Measurements from ENCODE around the gene RNF217.

Gene RNF217

GRCh38 chr6:124989136-124989983 is 27.1 kb downstream of the RNF217 start:
- Histone ChIP-seq H2AFZ (ENCODE audit: insufficient read depth, low read length, poor library complexity) (no peak overlapping the region), H3K9ac (ENCODE audit: low read length) (no peak overlapping the region), H3K4me3 (ENCODE audit: low read depth, low read length) (no peak overlapping the region), H2BK5ac (ENCODE audit: low read depth, low read length, poor library complexity) (no peak overlapping the region), H2BK120ac (ENCODE audit: insufficient read depth, low read length, poor library complexity) (no peak overlapping the region), H3K79me1 (ENCODE audit: low read length) (no peaks in the 10 kb centered on the region), H4K8ac (ENCODE audit: low read depth, low read length) (no peak overlapping the region), H3K14ac (ENCODE audit: low read length) (no peak overlapping the region), H4K91ac (ENCODE audit: low read depth, low read length) (no peak overlapping the region), H3K27ac (ENCODE audit: low read depth, low read length) (no peak overlapping the region), H3K23ac (ENCODE audit: low read length) (no peak overlapping the region), H3K18ac (ENCODE audit: low read length) (no peak overlapping the region), H3K79me2 (ENCODE audit: control insufficient read depth, insufficient read depth, low read length, poor library complexity) (no peaks in the 10 kb centered on the region), H2BK12ac (ENCODE audit: low read length) (no peak overlapping the region), H4K12ac (ENCODE audit: low read depth, low read length) (no peak overlapping the region), H3K27me3 (ENCODE audit: insufficient read depth, low read length) (no peaks in the 10 kb centered on the region), H3K4me2 (ENCODE audit: low read length) (no peak overlapping the region), H2AK5ac (ENCODE audit: low read length) (no peak overlapping the region), H3K4me1 (ENCODE audit: control insufficient read depth in 1 of 2, insufficient read depth in 2 of 2, low read length in 2 of 2) (no peaks in the 10 kb centered on the region), H3K4ac (ENCODE audit: low read depth, low read length) (no peak overlapping the region), H3K36me3 (ENCODE audit: control insufficient read depth in 1 of 2, insufficient read depth in 2 of 2, low read length in 2 of 2) (peaks cover 2% of the 10 kb centered on the region in 2 experiments), H3K9me3 (ENCODE audit: insufficient read depth, low read depth, low read length) (no peaks in the 10 kb centered on the region)
- no CpG with 5 or more reads among the region's 5 CpGs for WGBS (ENCODE audit: extremely low coverage, insufficient coverage, insufficient read length)
- DNase-seq = no peak

- H3K14ac ChIP-seq (ENCODE audit: low read length) = no peak overlapping the region
- H3K4ac ChIP-seq (ENCODE audit: low read depth, low read length) = peak overlapping the region; percentile 24
- no peaks in the 10 kb centered on the region for H3K9me3 ChIP-seq (ENCODE audit: insufficient read depth, low read depth, low read length)
- no peak overlapping the region for H3K23ac ChIP-seq (ENCODE audit: low read length)
- no peak overlapping the region for H2BK5ac ChIP-seq (ENCODE audit: low read depth, low read length, poor library complexity)
- no peak overlapping the region for H4K91ac ChIP-seq (ENCODE audit: low read depth, low read length)
- H3K36me3 ChIP-seq (ENCODE audit: control insufficient read depth in 1 of 2, insufficient read depth in 2 of 2, low read length in 2 of 2) = peaks cover 2% of the 10 kb centered on the region in 2 experiments
- no peak overlapping the region for H3K4me2 ChIP-seq (ENCODE audit: low read length)
- H3K79me2 ChIP-seq (ENCODE audit: control insufficient read depth, insufficient read depth, low read length, poor library complexity) = no peaks in the 10 kb centered on the region
- no peak overlapping the region for H2BK12ac ChIP-seq (ENCODE audit: low read length)
- no peak for DNase-seq
- WGBS (ENCODE audit: extremely low coverage, insufficient coverage, insufficient read length) = no CpG with 5 or more reads among the region's 1 CpG
- no peak overlapping the region for H4K8ac ChIP-seq (ENCODE audit: low read depth, low read length)
- H2AK5ac ChIP-seq (ENCODE audit: low read length) = no peak overlapping the region
- H2BK120ac ChIP-seq (ENCODE audit: insufficient read depth, low read length, poor library complexity) = no peak overlapping the region
- H3K27me3 ChIP-seq (ENCODE audit: insufficient read depth, low read length) = no peaks in the 10 kb centered on the region
- no peak overlapping the region for H3K27ac ChIP-seq (ENCODE audit: low read depth, low read length)
- no peak overlapping the region for H3K18ac ChIP-seq (ENCODE audit: low read length)
- H3K9ac ChIP-seq (ENCODE audit: low read length) = no peak overlapping the region
- H2AFZ ChIP-seq (ENCODE audit: insufficient read depth, low read length, poor library complexity) = no peak overlapping the region
- H3K4me1 ChIP-seq (ENCODE audit: control insufficient read depth in 1 of 2, insufficient read depth in 2 of 2, low read length in 2 of 2) = no peaks in the 10 kb centered on the region
- no peak overlapping the region for H4K12ac ChIP-seq (ENCODE audit: low read depth, low read length)
- no peaks in the 10 kb centered on the region for H3K79me1 ChIP-seq (ENCODE audit: low read length)
- no peak overlapping the region for H3K4me3 ChIP-seq (ENCODE audit: low read depth, low read length)
Observed at GRCh38 chr6:124990988-124991387, 28.8 kb downstream of the RNF217 start.

- H2BK120ac ChIP-seq (ENCODE audit: insufficient read depth, low read length, poor library complexity) = no peak overlapping the region
- DNase-seq = no peak
- H4K91ac ChIP-seq (ENCODE audit: low read depth, low read length) = no peak overlapping the region
- H3K18ac ChIP-seq (ENCODE audit: low read length) = no peak overlapping the region
- H3K36me3 ChIP-seq (ENCODE audit: control insufficient read depth in 1 of 2, insufficient read depth in 2 of 2, low read length in 2 of 2) = peaks cover 2% of the 10 kb centered on the region in 2 experiments
- no peak overlapping the region for H3K14ac ChIP-seq (ENCODE audit: low read length)
- no peak overlapping the region for H3K4me2 ChIP-seq (ENCODE audit: low read length)
- WGBS (ENCODE audit: extremely low coverage, insufficient coverage, insufficient read length) = no CpG with 5 or more reads among the region's 1 CpG
- no peak overlapping the region for H2BK12ac ChIP-seq (ENCODE audit: low read length)
- no peak overlapping the region for H2BK5ac ChIP-seq (ENCODE audit: low read depth, low read length, poor library complexity)
- H4K8ac ChIP-seq (ENCODE audit: low read depth, low read length) = no peak overlapping the region
- H2AFZ ChIP-seq (ENCODE audit: insufficient read depth, low read length, poor library complexity) = no peak overlapping the region
- no peaks in the 10 kb centered on the region for H3K4me1 ChIP-seq (ENCODE audit: control insufficient read depth in 1 of 2, insufficient read depth in 2 of 2, low read length in 2 of 2)
- H2AK5ac ChIP-seq (ENCODE audit: low read length) = no peak overlapping the region
- no peaks in the 10 kb centered on the region for H3K79me1 ChIP-seq (ENCODE audit: low read length)
- H3K9me3 ChIP-seq (ENCODE audit: insufficient read depth, low read depth, low read length) = no peaks in the 10 kb centered on the region
- no peak overlapping the region for H3K4ac ChIP-seq (ENCODE audit: low read depth, low read length)
- no peak overlapping the region for H3K27ac ChIP-seq (ENCODE audit: low read depth, low read length)
- no peak overlapping the region for H4K12ac ChIP-seq (ENCODE audit: low read depth, low read length)
- no peak overlapping the region for H3K9ac ChIP-seq (ENCODE audit: low read length)
- no peaks in the 10 kb centered on the region for H3K79me2 ChIP-seq (ENCODE audit: control insufficient read depth, insufficient read depth, low read length, poor library complexity)
- H3K27me3 ChIP-seq (ENCODE audit: insufficient read depth, low read length) = no peaks in the 10 kb centered on the region
- H3K4me3 ChIP-seq (ENCODE audit: low read depth, low read length) = no peak overlapping the region
- no peak overlapping the region for H3K23ac ChIP-seq (ENCODE audit: low read length)
Observed at GRCh38 chr6:124991764-124992295, 29.6 kb downstream of the RNF217 start.

- Histone ChIP-seq H3K18ac (ENCODE audit: low read length) (no peak overlapping the region), H2AFZ (ENCODE audit: insufficient read depth, low read length, poor library complexity) (no peak overlapping the region), H3K79me1 (ENCODE audit: low read length) (no peaks in the 10 kb centered on the region), H3K9me3 (ENCODE audit: insufficient read depth, low read depth, low read length) (no peaks in the 10 kb centered on the region), H3K23ac (ENCODE audit: low read length) (no peak overlapping the region), H3K4me3 (ENCODE audit: low read depth, low read length) (no peak overlapping the region), H3K36me3 (ENCODE audit: control insufficient read depth in 1 of 2, insufficient read depth in 2 of 2, low read length in 2 of 2) (peaks cover under 1 to 3% of the 10 kb centered on the region in 2 experiments), H3K14ac (ENCODE audit: low read length) (no peak overlapping the region), H2BK5ac (ENCODE audit: low read depth, low read length, poor library complexity) (no peak overlapping the region), H3K4me1 (ENCODE audit: control insufficient read depth in 1 of 2, insufficient read depth in 2 of 2, low read length in 2 of 2) (no peaks in the 10 kb centered on the region), H4K91ac (ENCODE audit: low read depth, low read length) (no peak overlapping the region), H4K8ac (ENCODE audit: low read depth, low read length) (no peak overlapping the region), H3K4me2 (ENCODE audit: low read length) (no peak overlapping the region), H4K12ac (ENCODE audit: low read depth, low read length) (no peak overlapping the region), H2BK120ac (ENCODE audit: insufficient read depth, low read length, poor library complexity) (no peak overlapping the region), H2BK12ac (ENCODE audit: low read length) (no peak overlapping the region), H3K79me2 (ENCODE audit: control insufficient read depth, insufficient read depth, low read length, poor library complexity) (no peaks in the 10 kb centered on the region), H3K9ac (ENCODE audit: low read length) (no peak overlapping the region), H3K4ac (ENCODE audit: low read depth, low read length) (no peak overlapping the region), H2AK5ac (ENCODE audit: low read length) (no peak overlapping the region), H3K27ac (ENCODE audit: low read depth, low read length) (no peak overlapping the region), H3K27me3 (ENCODE audit: insufficient read depth, low read length) (no peaks in the 10 kb centered on the region)
- no CpG with 5 or more reads among the region's 6 CpGs for WGBS (ENCODE audit: extremely low coverage, insufficient coverage, insufficient read length)
- no peak for DNase-seq
Observed at GRCh38 chr6:124993327-124993726, 31.1 kb downstream of the RNF217 start.
